ENCODE data around the gene ITGB6. TPM values are rescaled to one million over a fixed set of nuclear protein-coding genes. Genes with fewer than 3 reads are reported as not detected.
A peak's percentile ranks its signal among the peaks of the same experiment; 100 is the strongest.

ITGB6 gene
- total RNA-seq, 3 donors from 2014 or later (not counting 1 experiment from before 2014, with no cell fraction given) = not detected

- H3K27ac ChIP-seq (ENCODE audit: low read length) = no peak overlapping the region
- H3K9me3 Mint-ChIP-seq = no peaks in the 10 kb centered on the region
- peaks cover 19 to 28% of the 10 kb centered on the region in 2 donors for H3K27me3 Mint-ChIP-seq (ENCODE audit: low read depth in 2 of 2)
- ATAC-seq (peak; percentile 69 to 72 (median 72)), DNase-seq (peak; percentile 58 to 81)
- peaks cover 2% of the 10 kb centered on the region for H3K27me3 ChIP-seq (ENCODE audit: control insufficient read depth, insufficient read depth, low read length)
- 41% methylated on average over 9 of the region's 11 CpGs for WGBS (ENCODE audit: insufficient coverage)
- no peak overlapping the region for H3K4me3 Mint-ChIP-seq
- no peaks in the 10 kb centered on the region for H3K9me3 ChIP-seq (ENCODE audit: control insufficient read depth, insufficient read depth, low read length)
- H3K4me1 ChIP-seq (ENCODE audit: control insufficient read depth, insufficient read depth, low read length) = peaks cover 26% of the 10 kb centered on the region
- H3K4me1 Mint-ChIP-seq = peaks cover 47 to 50% of the 10 kb centered on the region in 2 donors
- no peaks in the 10 kb centered on the region for H3K36me3 ChIP-seq (ENCODE audit: control insufficient read depth, insufficient read depth, low read length)
- intact Hi-C loops (cut with micrococcal nuclease) = loop anchor here (1.0 to 2.0 kb wide), 2 partner anchors 100 to 784 kb away; no protein-coding TSS in a partner anchor
- peak; percentile 84 for TF ChIP-seq CTCF (IDR thresholded peaks at IDR 0.05)
- no peak overlapping the region for H3K27ac Mint-ChIP-seq
- no peak overlapping the region for H3K4me3 ChIP-seq (ENCODE audit: low read length)
- no peaks in the 10 kb centered on the region for H3K36me3 Mint-ChIP-seq
Measured at GRCh38 chr2:160210599-160211138, 10.6 kb upstream of the ITGB6 start.

GRCh38 chr2:160209516-160209856, 9.4 kb upstream of the ITGB6 start:
- H3K4me1 ChIP-seq (ENCODE audit: control insufficient read depth, insufficient read depth, low read length) = peaks cover 22% of the 10 kb centered on the region
- H3K27ac Mint-ChIP-seq = no peak overlapping the region
- H3K4me3 Mint-ChIP-seq = no peak overlapping the region
- peaks cover 15 to 21% of the 10 kb centered on the region in 2 donors for H3K27me3 Mint-ChIP-seq (ENCODE audit: low read depth in 2 of 2)
- H3K4me3 ChIP-seq (ENCODE audit: low read length) = no peak overlapping the region
- H3K27ac ChIP-seq (ENCODE audit: low read length) = no peak overlapping the region
- H3K9me3 Mint-ChIP-seq = no peaks in the 10 kb centered on the region
- no peaks in the 10 kb centered on the region for H3K36me3 ChIP-seq (ENCODE audit: control insufficient read depth, insufficient read depth, low read length)
- peaks cover 2% of the 10 kb centered on the region for H3K27me3 ChIP-seq (ENCODE audit: control insufficient read depth, insufficient read depth, low read length)
- TF ChIP-seq CTCF (IDR thresholded peaks at IDR 0.05) = no peak
- H3K4me1 Mint-ChIP-seq = peaks cover 35 to 38% of the 10 kb centered on the region in 2 donors
- intact Hi-C loops (cut with micrococcal nuclease) = loop anchor here (5.0 kb wide), 1 partner anchor 1307 kb away; no protein-coding TSS in a partner anchor
- WGBS (ENCODE audit: insufficient coverage) = 84% methylated on average over 1 of the region's 1 CpG
- H3K9me3 ChIP-seq (ENCODE audit: control insufficient read depth, insufficient read depth, low read length) = no peaks in the 10 kb centered on the region
- no peaks in the 10 kb centered on the region for H3K36me3 Mint-ChIP-seq
- DNase-seq = no peak
- ATAC-seq = no peak

- Mint-ChIP-seq H3K4me1 (peaks cover 34 to 38% of the 10 kb centered on the region in 2 donors), H3K4me3 (no peak overlapping the region), H3K27me3 (ENCODE audit: low read depth in 2 of 2) (peaks cover 14 to 15% of the 10 kb centered on the region in 2 donors), H3K9me3 (no peaks in the 10 kb centered on the region), H3K36me3 (no peaks in the 10 kb centered on the region), H3K27ac (no peak overlapping the region)
- no peak for TF ChIP-seq CTCF (IDR thresholded peaks at IDR 0.05)
- 94% methylated on average over 10 of the region's 11 CpGs for WGBS (ENCODE audit: insufficient coverage)
- Histone ChIP-seq H3K4me1 (ENCODE audit: control insufficient read depth, insufficient read depth, low read length) (peaks cover 18% of the 10 kb centered on the region), H3K9me3 (ENCODE audit: control insufficient read depth, insufficient read depth, low read length) (no peaks in the 10 kb centered on the region), H3K27me3 (ENCODE audit: control insufficient read depth, insufficient read depth, low read length) (peaks cover 2% of the 10 kb centered on the region), H3K4me3 (ENCODE audit: low read length) (no peak overlapping the region), H3K27ac (ENCODE audit: low read length) (no peak overlapping the region), H3K36me3 (ENCODE audit: control insufficient read depth, insufficient read depth, low read length) (no peaks in the 10 kb centered on the region)
- no peak for DNase-seq
- intact Hi-C loops (cut with micrococcal nuclease) = loop anchor here (5.0 kb wide), 1 partner anchor 1307 kb away; no protein-coding TSS in a partner anchor
- ATAC-seq = no peak
Measured at GRCh38 chr2:160208655-160209515, 8.8 kb upstream of the ITGB6 start.
